ENCODE results near the gene HOXB5.

HOXB5 gene

DNA sequence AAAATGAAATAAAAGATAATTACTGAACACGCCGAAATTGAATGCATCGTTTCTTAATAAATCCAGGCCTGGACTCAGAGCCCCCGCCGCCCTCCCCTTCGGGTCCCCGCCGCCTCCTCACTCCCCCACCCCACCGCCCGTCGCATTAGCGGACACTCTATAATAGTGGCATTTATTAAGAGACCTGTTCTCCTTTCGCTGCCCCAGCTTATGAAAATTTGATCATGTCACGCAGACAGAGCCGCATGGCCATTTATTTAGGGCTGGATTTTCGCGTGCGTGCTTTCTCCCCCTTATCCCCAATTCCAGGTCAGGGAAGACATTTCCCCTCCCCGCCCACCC lies 42.4 kb downstream of the HOXB5 start:
- no peak for DNase-seq

DNA sequence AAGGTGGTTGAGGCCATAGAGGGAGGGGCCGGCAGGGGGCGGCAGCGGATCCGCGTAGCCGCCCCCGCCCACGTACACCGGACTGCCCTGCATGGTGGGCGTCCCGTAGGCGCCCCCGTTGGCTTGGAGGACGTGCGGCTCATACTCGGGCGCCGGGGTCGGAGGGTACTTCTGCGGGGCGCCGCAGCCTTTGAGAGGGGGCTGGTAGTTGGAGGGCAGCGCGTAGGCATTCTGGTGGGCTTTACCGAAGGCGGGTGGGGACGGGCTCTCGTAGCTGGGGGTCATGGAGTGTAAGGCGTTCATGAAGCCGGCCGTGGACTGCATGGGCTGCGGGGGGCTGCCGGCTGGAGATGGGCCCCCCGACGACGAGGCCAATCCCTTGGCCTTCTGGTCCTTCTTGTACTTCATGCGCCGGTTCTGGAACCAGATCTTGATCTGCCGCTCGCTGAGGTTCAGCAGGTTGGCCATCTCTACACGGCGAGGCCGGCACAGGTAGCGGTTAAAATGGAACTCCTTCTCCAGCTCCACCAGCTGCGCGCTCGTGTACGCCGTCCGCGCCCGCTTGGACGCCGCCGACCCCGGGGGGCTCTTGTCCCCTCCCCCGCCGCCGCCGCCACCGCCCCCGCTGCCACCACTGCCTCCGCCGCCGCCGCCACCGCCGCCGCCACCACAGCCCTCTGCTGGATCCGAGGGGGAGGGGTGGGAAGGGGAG lies 42.9 kb downstream of the HOXB5 start:
- DNase-seq, result no peak

DNA sequence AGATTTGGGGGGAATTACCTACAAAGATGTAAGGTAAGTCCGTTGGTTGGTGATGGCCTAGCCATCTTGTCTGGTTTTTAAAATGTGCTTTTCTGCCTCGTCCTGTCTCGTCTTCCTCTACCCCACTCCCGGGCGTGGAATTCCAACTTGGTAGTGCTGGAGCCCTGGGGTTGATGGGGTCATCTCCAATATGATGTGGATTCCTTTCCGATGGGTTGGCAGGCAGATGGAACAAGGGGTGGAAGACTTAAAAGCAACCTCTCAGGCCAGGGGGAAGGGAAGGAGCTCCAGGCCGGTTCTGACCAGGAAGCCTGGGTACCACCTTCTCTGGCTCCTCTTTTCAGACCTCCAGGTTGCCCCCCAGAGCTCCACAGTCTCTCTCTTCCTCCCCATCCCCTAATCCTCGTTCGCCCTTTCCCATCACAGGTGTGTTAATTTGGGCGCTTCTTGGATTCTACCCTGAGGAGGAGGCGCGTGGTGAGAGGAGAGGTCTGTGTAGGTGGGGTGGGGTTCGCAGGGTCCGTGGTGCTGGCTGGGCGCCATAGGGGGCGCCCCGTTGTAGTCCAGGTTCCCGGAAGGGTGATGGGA lies 43.6 kb downstream of the HOXB5 start:
- DNase-seq, result no peak

DNA sequence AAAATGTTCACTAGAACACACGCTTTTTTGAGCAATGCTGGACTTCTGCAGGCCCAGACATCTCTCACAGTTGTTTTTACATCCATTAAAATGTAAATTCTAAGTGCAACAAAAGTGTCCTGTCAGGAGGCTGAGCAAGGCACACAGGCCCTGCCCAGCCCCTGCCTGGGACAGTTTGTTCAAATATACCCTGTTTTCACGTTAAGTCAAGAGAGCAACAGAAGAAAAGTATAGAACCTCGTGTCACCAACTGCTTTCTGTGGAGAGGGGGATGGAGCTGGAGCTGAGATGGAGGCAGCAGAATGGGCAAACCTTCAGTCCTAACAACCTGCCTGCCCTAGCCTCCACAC lies 44.3 kb downstream of the HOXB5 start:
- DNase-seq, result no peak

DNA sequence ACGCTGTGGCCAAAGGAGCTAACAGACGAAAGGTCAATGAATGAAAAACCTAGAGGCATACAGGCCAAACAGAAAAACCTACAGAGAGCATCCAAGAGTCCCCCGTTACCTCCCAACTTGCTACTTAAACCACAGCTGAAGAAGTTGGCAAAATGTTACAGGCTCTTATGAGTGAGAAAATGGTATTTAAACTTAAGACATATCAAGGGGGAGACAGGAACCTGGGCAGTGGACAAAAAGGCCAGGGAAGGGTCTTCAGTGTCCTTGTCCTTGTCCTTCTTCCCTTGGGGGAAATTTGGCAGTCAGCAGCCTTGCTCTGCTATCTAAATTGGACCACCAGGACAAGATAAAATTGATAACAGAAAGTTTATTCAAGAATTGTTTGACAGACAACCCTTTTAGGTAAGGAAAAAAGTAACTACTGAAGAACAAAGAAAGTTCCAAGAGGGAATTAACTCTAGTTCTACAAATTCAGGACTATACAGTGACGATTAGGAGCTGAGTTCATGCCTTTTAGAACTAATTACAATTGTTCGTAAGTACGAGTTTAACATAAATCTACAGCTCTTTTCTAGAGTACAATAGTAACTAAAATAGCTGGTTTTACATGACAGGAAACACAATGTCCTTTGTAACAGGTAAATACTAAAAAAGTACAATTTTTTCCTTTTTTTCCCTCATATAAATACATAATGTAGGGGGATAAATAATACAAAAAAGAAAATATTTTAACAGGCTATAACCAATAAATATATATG lies 44.9 kb downstream of the HOXB5 start:
- DNase-seq, result no peak

DNA sequence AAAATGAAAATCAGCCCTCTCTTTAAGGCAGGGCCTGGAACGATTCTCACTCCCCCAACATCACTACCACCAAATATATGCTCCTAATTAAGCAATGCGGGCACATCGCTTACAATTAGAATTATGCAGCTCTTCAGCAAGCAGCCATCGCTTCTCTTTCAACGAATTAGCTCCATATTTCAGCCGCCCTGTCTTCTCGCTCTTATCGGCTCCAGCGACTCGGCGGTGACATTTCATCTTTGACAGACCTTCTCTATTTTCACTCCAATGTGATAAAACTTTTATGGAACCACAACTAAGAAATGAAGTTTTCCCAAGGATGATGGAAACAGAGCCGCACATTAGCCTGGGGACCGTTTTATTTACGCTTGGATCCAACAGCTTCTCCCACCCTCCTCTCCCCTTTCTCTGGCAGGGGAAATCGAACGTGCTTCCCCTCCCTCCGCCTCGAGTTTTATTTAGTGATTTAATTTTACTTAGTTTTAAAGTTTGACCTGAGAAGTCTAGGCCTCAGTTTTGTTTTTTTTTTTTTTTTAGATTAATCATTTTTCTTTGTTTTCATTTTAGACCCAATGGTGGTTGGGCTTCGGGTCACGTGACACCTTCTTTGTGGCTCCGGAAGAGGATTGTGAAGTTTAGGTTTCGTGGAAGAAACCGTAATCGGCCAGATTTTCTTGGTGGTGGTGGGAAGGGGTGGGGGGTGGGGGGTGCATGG lies 45.6 kb downstream of the HOXB5 start:
- DNase-seq, result no peak

DNA sequence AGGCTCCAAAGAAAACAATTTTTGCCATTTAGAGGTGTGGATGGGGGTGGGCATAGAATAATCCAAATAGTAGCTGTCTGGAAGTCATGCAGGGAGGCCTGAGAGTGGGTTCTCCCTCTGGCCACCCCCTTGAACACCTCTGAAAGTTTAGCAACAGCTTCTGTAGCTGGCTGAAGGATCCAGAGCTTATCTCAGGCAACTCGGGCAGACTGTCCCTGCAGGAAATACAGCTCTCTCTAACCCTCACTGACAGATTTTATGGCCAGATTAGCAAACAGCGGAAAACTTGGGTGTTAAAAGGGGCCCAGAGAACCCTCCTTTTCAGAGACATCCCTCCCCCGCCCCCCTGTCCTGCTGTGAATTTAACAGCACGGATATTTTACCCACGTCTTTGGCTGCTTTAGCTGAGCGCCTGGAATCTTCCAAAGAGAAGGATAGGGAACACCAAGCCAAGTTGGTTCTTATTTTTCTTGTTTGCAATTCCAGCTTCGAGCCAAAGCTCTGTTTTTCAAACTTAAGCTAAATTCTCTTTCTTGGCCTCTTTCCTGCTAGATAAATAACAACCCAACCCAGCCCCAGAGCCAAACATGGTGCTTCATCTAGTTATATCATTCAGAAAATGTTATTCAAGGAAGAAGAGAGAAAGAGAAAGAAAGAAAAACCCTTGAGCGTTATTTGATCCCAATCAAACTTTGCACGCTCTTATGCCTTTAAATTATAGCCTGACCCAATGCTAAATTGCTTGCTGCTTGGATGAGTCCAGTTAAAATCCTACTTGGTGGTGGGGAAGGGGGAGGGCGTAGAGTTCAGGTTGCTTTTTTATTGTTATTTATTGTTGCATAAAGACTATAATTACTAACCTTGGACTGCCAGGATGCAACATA lies 46.4 kb downstream of the HOXB5 start:
- DNase-seq, result no peak

DNA sequence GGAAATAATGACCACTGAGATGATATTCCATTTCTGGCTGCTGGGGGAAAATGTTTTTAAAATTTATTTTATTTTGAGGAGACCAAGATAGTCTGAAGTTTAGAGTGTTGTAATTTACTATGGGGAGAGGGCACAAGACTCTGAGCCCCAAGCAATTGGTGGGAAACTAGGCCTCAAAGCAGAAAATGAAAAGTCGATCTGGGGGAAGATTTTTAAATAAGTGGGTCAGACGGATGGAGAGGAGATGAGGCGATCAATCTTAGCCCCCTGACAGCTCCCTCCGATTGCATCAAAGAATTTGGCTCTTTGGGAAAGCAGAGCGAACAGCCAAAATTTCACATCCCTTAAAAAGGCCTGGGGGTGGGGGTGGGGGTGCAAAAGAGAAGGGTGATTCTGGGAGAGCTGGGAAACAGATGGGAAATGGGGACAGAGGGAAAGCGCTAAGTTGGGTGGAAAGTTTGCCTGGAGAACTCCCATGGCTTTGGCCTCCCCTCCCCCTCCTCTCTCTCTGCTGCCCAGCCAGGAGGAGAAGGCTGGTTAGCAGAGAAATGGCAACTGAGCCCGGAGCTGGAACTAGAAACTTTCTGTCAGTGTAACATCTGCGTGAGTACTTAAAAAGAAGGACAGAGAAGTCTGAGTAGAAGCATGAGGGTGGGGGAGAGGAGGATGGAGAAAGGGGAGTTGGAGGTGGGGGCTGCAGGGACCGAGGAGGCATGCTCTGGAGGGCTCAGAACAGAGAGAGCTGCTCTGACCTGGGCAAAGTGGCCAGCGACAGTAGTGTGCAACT lies 47.2 kb downstream of the HOXB5 start:
- DNase-seq, result no peak

DNA sequence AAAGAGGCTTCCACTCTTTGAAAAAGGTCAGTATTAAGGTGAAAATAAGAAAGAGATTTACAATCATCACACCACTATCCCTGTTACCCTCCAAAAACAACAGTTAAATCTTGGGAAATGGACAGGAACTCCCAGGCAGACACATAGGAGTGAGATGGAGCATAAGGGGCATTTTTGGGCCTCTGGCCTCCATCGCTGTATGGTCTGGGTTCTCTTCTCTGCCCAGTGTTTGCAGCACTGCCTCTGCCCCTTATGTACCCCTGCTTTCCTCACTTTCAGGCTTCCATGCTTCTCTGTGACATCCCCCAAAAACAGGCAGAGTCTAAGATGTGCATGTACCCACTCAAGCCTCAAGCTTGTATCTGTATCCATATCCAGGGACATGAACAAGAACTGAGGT lies 48.0 kb downstream of the HOXB5 start:
- DNase-seq, result no peak

DNA sequence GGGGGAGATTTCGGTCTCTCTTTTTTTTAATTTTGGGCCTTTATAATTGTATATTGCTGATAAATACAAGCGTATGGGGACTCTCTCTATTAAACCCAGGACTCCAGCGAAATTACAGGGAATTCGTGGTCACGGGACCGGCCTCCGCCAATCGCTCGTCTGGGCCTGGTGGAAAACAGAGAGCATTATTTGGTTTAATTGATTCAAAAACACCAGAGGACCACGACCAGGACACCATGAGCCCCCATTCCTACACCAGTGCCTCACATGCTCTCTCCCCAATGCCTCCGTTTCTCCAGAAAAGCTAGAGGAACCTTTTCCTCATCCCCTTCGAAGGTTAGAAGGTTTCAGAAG lies 48.6 kb downstream of the HOXB5 start, which contains the start of gene HOXB2:
TSS of gene HOXB2 (minus strand) at position 88 of the 354 bp plus-strand sequence. CDS start 198 bp downstream, outside the sequence.
- no peak for DNase-seq

DNA sequence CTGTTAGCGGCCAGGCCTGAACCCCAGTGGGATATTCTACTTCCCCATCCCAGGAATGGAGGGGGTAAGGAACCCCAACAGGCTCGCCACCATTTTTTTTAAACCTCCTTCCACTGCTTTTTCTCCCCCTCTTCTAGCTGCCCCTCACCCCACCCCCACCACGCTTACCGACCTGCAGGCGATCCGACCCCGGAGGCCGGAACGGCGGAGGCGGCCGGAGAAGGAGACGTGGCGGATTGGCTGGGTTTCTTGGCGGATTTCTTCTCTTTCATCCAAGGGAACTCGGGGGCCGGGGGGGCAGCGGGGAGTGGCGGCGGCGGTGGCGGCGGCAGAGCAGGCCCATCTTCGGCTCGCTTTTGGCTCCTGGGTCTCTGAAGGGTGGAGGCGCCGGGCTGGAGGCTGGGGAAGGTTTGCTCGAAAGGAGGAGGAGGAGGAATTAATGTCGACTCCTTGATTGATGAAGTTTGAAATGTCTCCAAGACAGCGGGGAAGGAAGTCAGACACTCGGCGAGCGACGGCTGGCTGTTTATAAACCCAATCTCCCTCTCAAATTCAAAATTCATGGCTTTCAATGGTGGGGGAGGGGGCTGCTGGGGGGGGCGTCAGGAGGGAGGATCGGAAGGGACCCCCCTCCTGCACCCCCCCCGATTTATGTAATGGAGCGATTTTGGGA lies 49.1 kb downstream of the HOXB5 start:
- no peak for DNase-seq

DNA sequence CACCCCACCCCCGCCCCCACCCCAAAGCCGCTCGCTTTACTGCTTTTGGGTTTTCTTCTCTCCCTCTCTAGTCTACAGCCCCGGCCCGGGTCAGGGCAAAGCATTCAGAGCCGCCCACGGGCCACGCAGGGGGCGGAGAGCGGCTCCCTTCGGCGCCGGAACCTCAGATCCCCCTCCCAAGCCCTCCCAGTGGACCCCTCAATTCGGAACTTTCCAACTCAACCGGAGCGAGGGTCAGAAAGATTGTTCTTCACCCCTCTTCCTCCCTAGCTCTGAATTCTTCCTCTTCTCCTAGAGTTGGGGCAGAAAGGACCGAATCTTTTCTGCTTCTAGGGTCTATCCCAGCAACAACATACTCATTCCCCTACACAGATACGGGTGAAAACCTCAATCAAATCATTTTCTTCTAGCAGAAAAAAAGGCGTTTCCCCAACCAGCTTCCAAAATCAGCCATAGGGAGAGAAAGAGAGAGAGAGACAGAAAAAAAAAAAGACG lies 49.7 kb downstream of the HOXB5 start:
- DNase-seq, result no peak

DNA sequence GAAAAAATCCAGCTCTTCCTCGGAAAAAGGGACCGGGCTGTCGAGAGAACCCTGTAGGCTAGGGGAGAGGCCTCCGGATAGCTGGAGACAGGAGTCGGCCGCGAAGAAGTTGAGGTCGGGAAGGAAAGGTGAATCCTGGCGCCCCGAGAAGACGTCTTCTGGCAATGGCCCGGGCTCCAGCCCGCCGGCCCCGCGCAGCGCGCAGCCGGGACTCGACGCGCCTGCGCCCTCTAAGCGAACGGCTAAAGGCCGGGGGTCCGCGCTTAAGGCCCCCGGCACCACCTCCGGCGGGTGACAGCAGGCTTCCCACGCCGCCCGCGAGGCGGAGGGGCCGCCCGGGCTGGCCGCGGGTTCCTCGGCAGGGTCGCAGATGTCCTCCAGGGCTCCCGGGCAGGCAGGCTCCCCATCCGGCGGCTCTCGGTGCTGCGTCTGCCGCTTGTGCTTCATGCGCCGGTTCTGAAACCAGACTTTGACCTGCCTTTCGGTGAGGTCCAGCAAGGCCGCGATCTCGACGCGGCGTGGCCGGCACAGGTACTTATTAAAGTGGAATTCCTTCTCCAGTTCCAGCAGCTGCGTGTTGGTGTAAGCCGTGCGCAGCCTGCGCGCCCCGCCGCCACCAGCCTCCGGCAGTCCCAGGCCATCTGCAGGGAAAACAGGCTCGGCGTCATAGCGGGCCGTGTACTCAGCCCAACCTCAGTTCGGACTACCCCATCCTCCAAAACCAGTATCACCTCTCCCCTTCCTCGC lies 50.3 kb downstream of the HOXB5 start:
- DNase-seq, result no peak

DNA sequence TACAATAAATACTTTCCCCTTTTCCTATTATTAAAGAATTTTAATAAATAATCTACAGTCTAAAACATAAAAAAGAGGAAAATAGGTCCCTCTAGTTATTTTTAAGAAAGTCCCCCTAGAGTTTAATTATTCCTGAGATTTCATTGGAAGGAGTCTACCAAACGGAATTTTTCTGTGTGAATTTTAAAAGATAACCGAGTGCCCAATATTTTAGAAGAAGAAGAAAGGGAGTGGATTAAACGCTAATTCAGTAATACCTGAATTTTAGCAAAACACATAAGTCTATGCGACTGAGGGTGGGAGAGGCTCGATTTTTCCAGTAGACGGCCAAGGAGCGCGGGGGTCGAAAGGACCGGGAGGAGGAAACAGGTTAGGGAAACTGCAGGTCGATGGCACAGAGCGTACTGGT lies 50.9 kb downstream of the HOXB5 start:
- no peak for DNase-seq

DNA sequence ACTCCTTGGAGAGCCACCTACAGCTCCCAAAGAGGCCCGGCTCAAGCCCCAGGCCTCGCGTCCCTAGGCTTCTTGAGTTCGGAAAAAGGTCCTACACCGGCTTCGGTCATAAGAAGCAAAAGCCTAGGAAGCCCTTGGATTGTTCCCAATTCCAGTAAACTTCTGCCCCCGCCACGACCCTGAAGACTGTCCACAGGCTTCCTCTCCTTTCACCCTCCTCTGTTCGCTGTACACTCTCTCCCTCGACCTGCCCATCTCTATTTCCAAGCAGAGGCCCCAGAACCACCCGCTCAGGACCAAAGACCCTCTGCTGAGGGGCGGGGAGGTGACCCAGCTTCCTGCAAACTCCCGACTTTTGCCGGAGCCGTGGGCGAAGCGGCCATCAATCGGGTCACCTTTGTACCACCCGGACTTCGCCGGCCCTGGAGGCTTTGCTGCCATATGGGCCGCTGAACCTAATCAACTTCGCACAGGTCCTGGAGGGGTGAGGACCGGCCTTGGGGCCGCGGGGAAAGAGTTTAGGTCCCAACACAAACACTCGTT lies 51.4 kb downstream of the HOXB5 start:
- DNase-seq, result no peak

DNA sequence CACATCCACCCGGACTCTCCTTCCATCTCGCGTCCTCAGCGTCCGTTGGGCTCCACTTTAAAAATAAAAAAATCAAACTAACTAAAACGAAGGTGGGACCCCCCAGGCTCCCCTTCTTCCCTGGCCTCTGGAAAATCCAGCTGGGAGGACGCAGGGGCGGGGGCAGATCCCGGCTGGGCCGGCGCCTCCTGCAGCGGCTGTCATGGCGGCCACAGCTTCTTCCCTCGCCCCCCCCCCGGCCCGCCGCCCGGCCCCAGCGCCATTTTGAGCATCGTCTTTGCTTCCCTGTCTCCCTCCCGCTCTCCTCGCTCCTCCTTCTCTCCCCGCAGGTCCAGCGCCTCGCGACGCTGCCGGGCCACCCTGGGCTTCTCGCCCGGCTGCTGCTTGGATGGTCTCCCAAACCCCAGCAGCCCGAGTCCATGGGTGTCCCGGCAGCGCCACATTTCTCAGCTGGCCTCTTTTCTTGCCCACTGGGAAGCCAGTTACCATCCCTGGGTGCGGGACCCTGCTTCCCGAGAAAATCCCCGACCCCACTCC lies 51.9 kb downstream of the HOXB5 start:
- no peak for DNase-seq
